SIG-M5 treated with dmso at 0.1 percent for 504 hours (cell line): ENCODE measurements around the gene SMPD3.
A peak's percentile ranks its signal among the peaks of the same experiment; 100 is the strongest.

Experiments used
- DNase-seq: peaks from one replicate; lab custom pipeline; 2025; ENCODE audit not compliant: unreplicated experiment; lab: John Stamatoyannopoulos, UW

Gene SMPD3

DNA sequence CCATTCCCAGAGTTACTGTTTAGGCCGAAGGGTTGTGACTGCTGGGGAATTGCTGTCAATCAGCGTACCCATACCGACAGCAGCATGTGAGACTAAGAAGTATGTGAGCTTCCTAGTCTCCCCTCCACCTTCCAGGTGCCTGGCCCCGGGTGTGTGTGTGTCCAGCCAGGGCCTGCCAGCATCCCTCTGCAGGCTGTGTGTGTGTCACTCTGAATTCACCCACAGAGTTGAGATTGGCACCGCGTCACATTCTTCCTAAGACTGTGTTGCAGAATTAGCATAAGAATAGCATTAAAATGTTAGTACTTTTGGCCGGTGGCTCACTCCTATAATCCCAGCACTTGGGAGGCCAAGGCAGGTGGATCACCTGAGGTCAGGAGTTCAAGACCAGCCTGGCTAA, 105.7 kb downstream of the SMPD3 start:
- DNase-seq = no peak

DNA sequence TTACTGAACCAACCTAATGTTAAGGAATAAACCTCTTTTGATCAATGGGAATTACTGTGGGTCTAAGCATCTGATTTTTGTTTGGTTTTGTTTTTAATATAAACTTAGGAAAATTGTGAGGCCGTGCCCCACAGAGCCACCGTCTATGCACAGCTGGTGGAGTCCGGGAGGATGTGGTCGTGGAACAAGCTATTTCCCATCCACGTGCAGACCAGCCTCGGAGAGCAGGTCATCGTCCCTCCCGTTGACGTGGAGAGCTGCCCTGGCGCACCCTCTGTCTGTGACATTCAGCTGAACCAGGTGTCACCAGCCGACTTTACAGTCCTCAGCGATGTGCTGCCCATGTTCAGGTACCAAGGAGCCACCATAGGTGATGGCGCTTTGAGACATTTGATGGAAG, 109.1 kb downstream of the SMPD3 start:
- no peak for DNase-seq

DNA sequence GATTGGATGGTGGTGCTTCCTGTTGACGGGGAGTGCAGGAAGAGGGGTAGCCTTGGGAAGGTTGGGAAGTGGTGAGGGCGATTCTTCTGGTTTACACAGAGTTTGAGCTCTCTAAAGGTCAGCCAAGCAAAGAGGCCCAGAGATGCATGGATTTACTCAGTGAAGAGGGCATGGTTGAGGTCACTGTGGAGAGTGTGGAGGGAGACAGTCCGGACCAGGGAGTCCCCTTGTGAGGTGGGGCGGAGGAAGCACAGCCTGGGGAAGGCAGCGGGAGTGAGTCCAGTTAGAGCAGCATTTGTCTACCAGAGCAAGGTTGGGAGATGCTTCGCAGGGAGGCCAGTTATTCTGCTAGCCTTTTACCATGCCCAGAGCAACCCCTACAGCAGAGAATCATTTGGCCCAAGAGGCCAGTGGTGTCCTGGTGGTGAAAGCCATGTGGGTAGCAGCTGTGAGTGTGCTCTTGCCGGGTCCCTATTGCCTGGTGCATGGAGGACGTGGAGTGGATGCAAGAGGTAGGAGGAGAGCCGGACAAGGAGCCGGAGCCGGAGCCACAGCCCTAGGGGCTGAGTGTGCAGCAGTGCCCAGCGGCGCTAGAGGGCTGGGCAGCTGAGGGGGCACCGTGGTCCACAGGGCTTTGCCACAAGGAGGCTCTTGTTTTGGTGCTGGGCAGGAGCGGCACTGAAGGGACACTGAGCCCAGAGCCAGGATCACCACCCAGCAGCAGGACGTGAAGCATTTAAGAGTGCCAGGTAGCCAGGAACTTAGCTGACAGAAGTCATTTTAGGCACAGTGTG, 109.8 kb downstream of the SMPD3 start:
- DNase-seq = no peak

DNA sequence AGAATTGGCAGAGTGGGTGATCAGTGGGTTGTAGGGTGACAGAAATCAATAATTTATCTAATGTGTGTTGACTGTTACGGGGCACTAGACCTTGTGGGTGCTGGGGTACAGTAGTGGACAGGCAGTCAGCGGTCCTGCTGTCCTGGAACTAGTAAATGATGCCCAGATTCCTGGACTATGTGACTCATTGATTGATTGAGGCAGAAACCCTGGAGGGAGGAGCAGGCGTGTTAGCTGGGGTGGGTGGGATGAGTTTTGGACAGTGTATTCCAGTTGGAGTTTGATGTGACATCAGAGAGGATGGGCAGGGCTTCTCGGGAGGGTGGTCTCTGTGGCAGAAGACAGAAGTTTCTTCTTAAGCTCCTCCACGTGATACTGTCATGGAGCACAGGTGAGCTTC, 113.1 kb downstream of the SMPD3 start:
- no peak for DNase-seq

DNA sequence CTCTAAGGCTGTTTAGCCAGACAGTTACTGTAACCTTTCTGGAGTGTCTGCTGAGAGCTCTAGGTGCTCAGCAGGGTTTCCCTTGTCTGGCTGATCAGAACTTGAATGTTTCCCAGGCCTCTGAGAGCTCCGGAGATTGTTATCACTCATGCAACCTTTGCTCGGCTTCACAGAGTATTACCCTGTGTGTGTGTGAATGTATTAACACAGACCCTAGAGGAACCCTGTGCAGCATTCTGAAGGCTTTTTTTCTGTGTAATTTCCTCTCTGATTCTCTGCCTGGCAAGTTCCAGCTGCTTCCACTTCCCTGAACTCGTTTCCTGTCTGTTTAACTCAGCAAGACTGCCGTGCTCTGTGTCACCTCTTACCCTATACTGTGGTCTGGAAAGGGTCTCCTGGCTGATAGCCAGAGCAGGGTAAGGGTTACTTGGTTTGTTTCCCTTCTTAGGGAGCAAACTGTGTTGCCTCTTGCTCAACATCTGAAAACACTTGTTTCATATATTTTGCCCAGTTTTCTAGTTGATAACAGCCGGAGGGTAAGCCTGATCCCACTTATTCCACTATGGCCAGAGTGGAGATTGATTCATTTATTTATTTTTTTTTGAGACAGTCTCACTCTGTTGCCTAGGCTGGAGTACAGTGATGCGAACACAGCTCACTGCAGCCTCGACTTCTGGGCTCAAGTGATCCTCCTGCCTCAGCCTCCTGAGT, 115.7 kb downstream of the SMPD3 start:
- DNase-seq = peak; percentile 78

DNA sequence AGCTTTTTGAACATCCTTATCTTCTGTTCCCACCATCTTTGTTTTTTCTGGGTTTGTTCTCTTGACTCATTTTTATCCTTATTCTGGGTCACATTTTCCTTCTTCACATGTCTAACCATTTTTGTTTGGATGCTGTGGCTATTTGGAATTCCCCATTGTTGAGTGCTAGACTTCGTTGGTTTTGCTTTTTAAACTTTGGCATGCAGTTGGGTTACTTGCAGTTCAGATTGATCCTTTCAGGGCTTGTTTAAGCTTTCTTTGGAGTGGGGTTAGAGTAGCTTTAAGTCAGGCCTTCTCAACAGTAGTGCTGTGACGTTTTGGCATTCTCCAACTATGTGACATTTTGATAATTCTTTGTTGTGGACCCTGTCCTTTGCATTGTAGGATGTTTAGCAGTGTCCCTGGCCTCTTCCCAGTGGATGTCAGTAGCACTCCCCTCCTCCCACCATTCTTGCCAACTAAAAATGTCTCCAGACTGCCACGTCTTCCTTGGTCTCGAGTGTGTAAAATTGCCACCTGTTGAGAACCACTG, 116.4 kb downstream of the SMPD3 start:
- DNase-seq = no peak

DNA sequence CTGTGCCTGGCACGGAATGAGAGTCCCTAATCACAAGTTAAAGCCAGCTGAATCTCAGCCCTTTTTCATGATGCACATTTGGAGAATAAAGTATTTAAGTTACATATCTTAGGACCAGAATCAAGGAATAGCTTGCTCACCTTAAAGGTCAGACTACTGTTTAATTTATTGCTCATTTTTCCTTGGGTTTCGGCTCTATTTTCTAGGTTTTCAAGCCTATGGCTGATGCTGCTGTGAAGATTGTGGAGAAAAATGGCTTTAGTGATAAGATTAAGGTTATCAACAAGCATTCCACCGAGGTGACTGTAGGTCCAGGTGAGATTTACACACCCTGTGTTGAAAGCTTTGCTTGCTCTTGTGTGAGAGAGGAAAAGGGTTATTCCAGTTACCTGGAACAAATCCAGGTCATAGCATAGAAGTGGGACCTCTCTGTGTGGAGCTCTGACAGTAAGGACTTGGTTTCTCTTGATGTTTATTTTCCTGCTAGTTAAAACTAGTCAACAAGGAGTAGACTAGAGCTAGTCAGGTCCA, 119.4 kb downstream of the SMPD3 start:
- no peak for DNase-seq

DNA sequence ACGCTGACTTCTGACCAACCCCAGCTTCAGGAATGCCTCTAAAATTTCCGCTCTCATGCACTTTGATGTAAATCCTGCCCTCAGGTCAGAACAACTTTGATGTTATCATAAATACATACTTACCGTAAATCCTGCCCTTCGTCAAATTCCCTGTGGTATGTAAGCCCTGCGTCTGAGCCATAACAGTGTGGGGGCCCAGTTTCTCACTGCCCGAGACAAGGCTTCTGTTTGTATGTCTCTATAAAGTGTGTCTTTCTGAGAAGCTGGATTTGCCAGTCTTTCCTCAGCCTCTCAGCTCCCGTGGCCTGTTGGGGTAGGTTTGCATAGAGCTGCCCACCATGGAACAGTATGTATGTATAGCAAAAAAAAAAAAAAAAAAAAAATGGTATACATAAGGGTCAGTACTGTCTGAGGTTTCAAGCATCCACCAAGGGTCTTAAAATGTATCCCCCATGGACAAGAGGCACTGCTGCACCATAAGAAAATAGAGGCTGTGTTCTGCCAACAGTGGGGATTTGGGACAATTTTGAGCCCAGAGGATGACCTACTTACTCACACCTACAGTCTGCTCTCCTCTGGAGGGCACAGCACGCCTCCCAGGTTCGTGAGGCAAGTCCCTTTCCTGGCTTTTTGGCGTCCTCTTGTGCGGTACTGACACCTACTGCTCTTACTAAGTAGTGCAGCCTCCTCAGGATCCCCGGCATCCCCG, 120.0 kb downstream of the SMPD3 start:
- peak; percentile 80 for DNase-seq

DNA sequence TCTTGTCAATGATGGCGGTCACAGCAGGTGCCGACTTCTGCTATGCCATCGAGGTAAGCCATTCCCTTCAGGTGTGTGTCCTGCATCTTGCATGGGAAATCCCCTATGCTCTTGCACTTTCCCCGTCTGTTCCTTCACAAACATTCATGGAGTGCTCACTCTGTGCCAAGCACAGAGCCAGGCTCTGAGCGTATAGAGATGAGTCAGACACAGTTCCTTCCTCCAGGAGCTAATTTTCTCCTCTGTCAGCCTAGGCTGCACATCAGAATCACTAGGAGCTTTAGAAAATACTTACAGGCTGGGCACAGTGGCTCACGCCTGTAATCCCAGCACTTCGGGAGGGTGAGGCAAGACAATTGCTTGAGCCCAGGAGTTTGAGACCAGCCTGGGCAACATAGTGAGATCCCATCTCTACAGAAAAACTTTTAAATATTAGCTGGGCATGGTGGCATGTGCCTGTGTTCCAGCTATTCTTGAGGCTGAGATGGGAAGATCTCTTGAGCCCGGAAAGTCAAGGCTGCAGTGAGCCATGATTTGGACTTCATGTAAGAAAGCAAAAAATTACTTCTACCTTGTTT, 123.4 kb downstream of the SMPD3 start:
- DNase-seq = no peak

DNA sequence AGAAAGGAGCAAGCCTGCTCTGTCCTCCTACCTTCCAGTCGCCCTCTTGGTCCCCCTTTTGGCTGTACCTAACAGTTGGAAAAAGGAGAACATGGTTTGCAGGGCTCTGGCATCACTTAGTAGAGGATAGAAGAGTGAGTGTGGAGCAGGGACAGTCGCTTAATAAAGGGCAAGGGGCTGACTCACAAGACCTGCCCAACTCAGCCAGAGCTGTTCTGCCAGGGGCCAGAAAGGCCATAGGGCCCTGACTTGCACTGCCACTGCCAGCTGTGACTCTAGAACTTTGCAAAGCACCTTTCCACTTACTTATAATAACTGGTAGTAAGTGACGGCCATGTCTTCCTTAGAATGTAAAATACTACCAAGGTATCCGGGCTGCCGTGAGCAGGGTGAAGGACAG, 124.0 kb downstream of the SMPD3 start:
- DNase-seq = no peak

DNA sequence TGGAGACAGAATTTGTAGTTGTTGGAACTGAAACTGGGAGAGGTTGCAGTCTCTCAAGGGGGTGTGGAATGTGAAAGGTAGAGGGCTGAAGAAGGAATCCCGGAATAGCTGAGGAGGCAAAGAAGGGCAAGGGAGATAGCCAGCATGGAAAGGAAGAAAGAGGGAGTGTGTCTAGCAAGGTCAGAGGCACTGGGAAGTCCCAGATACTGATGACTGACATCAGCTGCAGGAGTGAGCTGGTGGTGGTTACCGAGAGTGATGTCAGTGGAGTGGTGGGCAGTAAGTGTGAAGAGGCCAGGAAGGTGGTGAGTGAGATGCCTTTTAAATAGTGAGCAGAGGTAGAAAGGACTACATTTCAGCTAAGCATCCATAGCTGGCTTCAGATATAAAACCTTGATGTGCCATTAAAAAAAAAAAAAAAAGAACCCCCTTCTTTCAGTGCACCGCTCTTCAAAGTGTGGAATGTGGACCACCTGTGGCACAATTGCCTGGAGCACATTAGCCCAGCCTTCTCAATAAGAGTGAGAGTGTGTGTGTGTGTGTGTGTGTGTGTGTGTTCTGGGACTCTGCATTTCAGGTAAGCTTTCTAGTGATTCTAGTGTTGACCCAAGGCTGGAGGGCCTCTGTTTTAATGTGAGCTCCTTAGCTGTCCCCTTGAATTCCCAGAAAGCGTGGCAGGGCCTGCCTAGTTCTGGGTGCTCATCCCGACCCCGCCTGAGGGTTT, 129.0 kb downstream of the SMPD3 start:
- DNase-seq = no peak

DNA sequence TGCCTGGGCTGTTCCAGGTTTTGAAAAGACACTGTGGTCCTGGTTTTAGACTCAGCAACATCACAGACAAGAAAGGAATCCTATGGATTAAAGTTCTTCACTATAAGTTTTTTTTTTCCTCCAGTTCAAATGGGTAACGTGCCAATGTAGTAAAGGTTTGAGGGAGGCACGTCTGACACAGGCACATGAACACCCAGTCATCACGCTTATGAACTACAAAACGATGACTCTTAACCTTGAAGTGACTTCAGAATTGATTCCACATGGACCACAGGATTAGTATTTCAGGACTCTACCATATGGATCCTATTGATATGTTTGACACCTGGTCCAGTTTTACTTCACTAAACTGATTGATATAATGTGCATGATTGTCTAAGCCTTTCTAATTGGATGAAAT, 135.2 kb downstream of the SMPD3 start:
- DNase-seq = no peak

DNA sequence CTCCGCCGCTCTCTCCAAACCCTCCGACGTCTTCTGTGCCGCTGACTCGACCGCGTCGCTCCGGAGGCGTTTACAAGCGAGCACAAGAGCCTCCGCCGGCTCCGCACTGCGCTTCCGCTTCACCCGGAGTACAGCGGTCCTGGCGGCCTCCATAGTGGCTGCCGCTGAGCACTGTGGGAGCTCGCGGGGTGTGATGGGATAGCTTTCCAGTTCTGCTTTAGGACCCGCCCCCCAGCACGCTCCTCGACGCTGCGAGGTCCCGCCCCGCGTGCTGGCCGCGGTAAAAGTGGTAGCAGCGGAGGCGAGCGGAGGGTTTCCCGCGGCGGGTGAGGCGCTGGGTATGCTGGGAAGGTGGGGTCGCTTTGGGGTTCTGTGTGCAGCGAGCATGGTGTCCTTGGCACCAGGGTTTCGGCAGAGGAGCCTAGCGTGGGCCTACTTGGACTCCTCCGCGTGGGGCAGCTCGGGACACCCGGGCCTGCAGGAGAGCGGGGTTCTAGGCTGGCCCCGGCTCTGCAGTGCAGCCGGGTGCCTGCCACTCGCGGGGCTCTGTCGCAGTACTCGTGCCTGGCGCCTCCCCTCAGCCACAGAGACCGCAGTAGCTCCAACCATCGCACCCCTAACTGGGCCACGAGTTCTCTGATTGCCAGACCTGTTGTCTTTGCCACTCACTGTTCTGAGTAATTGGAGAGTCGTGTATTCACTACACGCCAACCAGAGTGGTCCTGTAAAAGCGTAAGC, 137.4 kb downstream of the SMPD3 start, which contains the start of the genes PRMT7 and SLC7A6OS:
Gene PRMT7 (plus strand): TSS at position 246 of the 738 bp plus-strand sequence. CDS start 4,961 bp downstream, outside the sequence.
Gene SLC7A6OS (minus strand): TSS at position 173 of the 738 bp plus-strand sequence. CDS start 20 bp downstream, at position 153.
- peak; percentile 96 for DNase-seq

DNA sequence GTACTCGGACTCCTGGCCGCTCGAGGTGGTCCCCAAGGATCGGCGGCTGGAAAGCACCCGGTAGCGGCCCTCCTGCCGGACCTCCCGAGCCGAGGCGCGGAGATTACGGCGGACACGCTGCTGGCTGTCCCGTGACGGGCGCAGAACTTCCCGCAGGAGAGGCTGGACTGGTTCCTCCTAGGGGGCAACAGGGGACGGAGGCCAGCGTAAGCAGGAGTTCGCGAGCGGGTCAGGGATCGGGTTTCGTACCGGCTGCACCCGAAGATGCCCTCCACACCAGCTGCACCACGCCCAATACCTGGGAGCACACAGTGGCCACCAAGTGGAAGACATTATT, 137.9 kb downstream of the SMPD3 start:
- DNase-seq = peak; percentile 61

DNA sequence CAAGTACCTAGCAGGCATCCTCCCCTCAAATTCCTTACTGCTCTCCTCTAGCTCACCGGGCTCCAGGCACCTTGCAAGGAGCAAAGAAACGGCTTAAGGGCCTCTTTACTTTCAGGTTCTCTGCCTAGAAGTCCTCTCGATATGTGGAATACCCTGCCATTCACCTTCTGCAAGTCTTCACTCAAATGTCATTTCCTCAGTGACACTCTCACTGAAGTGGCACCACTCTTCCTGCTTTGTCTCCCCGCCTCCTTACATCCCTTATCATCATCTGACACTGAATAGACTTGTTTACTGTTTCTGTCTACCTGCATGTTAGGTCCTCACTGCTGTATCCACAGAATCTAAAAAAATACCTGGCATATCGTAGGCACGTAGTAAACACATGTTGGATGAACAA, 138.5 kb downstream of the SMPD3 start:
- DNase-seq = no peak
